Stomach (tissue), 9 donors: ENCODE measurements around the gene PRKCD. TPM values are rescaled to one million over a fixed set of nuclear protein-coding genes. Genes with fewer than 3 reads are reported as not detected.

Source experiments
- DNase-seq, 2 donors: peaks; one replicate each; pipeline versions ENCODE4 v3.0.0 to v3.0.0-alpha.2; 2013 to 2019
- H3K27ac ChIP-seq, 5 donors: fragments of 200-600 bp in 4 of 5; sonication (generic) in 4 of 5; one replicate each; pipeline ENCODE4 v1.5.1; 2013 to 2019; ENCODE audit warnings: mild to moderate bottlenecking in 1 of 5, moderate library complexity in 1 of 5
- H3K27me3 ChIP-seq, 3 donors: fragments of 200-600 bp; sonication (generic); one replicate each; pipeline ENCODE4 v1.5.1; 2017 to 2019; ENCODE audit warnings: mixed run types in 1 of 3
- H3K36me3 ChIP-seq, 4 donors: fragments of 200-600 bp; sonication (generic); 1 replicate in 3 of 4; 2 replicates in 1 of 4; pipeline ENCODE4 v1.5.1; 2016 to 2019
- H3K4me1 ChIP-seq, 4 donors: fragments of 200-600 bp; sonication (generic); one replicate each; pipeline ENCODE4 v1.5.1; 2016 to 2019
- H3K4me3 ChIP-seq, 4 donors: fragments of 200-600 bp; sonication (generic) in 3 of 4; one replicate each; pipeline ENCODE4 v1.5.1; 2016 to 2019; ENCODE audit warnings: mild to moderate bottlenecking in 1 of 4
- H3K9me3 ChIP-seq, 4 donors: fragments of 200-600 bp; sonication (generic); one replicate each; pipeline ENCODE4 v1.5.1; 2016 to 2019
- EP300 ChIP-seq: sonication (generic); formaldehyde crosslinking; IDR thresholded peaks from one replicate; pipeline ENCODE4 v1.6.1; 2017; ENCODE audit warnings: antibody characterized with exemption
- POLR2A ChIP-seq, 4 donors: fragments of 450-650 bp; IDR thresholded peaks; one replicate each; pipeline ENCODE4 v1.6.1; 2016; ENCODE audit warnings: antibody characterized with exemption in 4 of 4, control low read depth in 2 of 4, mild to moderate bottlenecking in 1 of 4, moderate library complexity in 1 of 4
- POLR2AphosphoS5 ChIP-seq, 3 donors: sonication (generic); formaldehyde crosslinking; IDR thresholded peaks; one replicate each; pipeline ENCODE4 v1.6.1; 2016; ENCODE audit warnings: antibody characterized with exemption in 3 of 3
- WGBS, 5 donors: extraction: QIAGEN DNeasy Blood & Tissue Kit in 3 of 5; methylation state at CpG; one replicate each; pipeline versions ENCODE4 v1.1.5 to v1.1.7; 2013 to 2018; 5-methylcytosine and 5-hydroxymethylcytosine counted together
- intact Hi-C: fragments of 100-400 bp; cut with DNase I; formaldehyde crosslinking; loops from one replicate; pipeline ENCODE4 v1.15.1; 2023; ENCODE audit warnings: low total_unique reads
- polyA plus RNA-seq, 3 donors: library from polyadenylated mRNA; stranded (reverse); fragments of 200-250 nt; gene quantifications; one replicate each; pipeline ENCODE4 v1.2.3, GENCODE V29; 2013
- total RNA-seq, 5 donors: library from RNA; depleted of rRNA; stranded (reverse); fragments of >200 nt; gene quantifications; one replicate each; pipeline versions ENCODE4 v1.1.0 to v1.2.3, GENCODE V29; 2014 to 2016
- TF ChIP-seq, protein P1 (sequence below), 7 experiments: fragments of 450-650 bp in 4 of 7; fragments of 200-600 bp in 3 of 7; sonication (generic) in 3 of 7; IDR thresholded peaks; one replicate each; pipeline ENCODE4 v1.5.1; 2016 to 2019; ENCODE audit warnings: antibody characterized with exemption in 7 of 7, control low read depth in 2 of 7, mild to moderate bottlenecking in 1 of 7
- donor health status: healthy with polysubstance abuse.
- donor health status: Bipolar disorder and iron deficiency.
- donor health status: healthy.

The PRKCD gene
- total and polyA plus RNA-seq, 8 donors, result 15.6 to 117 (median 37.2) TPM

DNA sequence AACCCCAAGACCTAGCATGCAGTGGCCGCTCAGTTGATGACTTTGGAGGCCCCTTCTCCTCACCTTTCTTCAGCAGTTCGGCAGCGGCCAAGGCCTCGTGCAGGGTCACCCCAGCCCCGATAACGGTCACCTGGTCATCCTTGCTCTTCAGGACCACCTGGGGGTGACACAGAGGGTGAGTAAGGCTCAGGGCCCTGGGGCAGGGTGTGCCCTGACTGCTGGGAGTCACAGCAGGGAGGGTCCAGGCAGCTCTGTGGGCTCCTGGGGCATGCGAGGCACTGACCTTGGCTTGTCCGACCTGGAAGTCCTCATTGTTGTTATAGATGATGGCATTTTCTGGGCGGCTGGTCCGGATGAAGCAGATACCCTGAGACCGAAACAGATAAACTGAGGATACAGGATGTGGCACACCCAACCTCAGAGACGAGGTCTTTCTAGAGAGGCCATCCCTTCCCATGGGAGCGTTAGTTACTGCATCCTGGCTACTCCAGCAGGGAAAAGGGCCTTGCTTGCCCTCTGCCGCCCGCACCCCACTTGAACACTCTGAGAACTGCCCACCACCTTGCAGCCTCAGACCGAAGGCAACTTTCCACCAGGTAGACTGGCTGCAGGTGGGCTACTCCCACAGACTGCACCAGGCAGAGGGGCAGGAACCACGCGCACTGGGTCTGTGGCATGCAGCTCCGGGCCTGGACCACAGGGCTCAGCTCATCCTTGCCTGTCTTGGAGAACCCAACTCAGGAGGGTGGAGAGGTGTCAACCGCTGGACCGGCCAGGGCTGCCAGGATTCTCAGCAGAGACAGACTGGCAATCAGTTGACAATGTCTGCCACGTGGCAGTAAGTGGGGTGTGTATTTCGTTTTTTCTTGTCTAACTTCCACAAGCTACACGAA, 67.2 kb downstream of the PRKCD start:
- Histone ChIP-seq H3K4me1 (no peaks in the 10 kb centered on the region), H3K36me3 (peaks cover 96 to 100% (median 100%) of the 10 kb centered on the region in 4 donors), H3K4me3 (no peak overlapping the region), H3K27ac (no peak overlapping the region), H3K27me3 (no peaks in the 10 kb centered on the region), H3K9me3 (no peaks in the 10 kb centered on the region)
- WGBS, 5 donors, result 88 to 90% (median 89%) methylated on average over 22 to 24 of the region's 24 CpGs
- TF ChIP-seq EP300 (no peak), POLR2A (IDR thresholded peaks at IDR 0.05) (no peak), POLR2AphosphoS5 (IDR thresholded peaks at IDR 0.05) (no peak)
- TF ChIP-seq, protein P1, sequence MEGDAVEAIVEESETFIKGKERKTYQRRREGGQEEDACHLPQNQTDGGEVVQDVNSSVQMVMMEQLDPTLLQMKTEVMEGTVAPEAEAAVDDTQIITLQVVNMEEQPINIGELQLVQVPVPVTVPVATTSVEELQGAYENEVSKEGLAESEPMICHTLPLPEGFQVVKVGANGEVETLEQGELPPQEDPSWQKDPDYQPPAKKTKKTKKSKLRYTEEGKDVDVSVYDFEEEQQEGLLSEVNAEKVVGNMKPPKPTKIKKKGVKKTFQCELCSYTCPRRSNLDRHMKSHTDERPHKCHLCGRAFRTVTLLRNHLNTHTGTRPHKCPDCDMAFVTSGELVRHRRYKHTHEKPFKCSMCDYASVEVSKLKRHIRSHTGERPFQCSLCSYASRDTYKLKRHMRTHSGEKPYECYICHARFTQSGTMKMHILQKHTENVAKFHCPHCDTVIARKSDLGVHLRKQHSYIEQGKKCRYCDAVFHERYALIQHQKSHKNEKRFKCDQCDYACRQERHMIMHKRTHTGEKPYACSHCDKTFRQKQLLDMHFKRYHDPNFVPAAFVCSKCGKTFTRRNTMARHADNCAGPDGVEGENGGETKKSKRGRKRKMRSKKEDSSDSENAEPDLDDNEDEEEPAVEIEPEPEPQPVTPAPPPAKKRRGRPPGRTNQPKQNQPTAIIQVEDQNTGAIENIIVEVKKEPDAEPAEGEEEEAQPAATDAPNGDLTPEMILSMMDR (IDR thresholded peaks at IDR 0.05), result no peak
- intact Hi-C loops, result no loop called here
- no peak for DNase-seq

DNA sequence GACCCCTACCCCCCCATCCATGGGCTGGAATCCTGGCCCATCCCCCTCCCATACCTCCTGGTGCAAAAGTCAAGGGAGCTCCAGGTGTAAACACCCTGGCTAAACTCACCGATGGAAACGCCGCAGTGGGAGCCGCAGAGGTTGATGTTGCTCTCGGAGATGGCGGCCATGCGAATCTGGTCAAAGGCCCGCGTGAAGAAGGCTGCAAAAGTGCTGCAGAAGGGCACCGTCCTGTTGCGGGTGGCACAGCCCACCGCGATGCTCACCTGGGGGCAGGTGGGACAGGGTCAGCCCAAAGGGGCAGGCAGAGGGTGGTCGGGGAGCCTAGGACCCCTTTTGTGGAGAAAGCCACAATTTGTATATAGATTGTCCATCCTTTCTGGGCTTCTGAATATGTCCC, 68.2 kb downstream of the PRKCD start:
- peaks cover 97 to 100% (median 100%) of the 10 kb centered on the region in 4 donors for H3K36me3 ChIP-seq
- H3K9me3 ChIP-seq, result no peaks in the 10 kb centered on the region
- no peak for TF ChIP-seq POLR2AphosphoS5 (IDR thresholded peaks at IDR 0.05)
- no peak for TF ChIP-seq EP300
- TF ChIP-seq, protein P1 (IDR thresholded peaks at IDR 0.05), result no peak
- no peak for TF ChIP-seq POLR2A (IDR thresholded peaks at IDR 0.05)
- H3K27me3 ChIP-seq, result no peaks in the 10 kb centered on the region
- DNase-seq, result no peak
- H3K4me1 ChIP-seq, result no peaks in the 10 kb centered on the region
- H3K4me3 ChIP-seq, result no peak overlapping the region
- no peak overlapping the region for H3K27ac ChIP-seq
- 95 to 99% (median 97%) methylated on average over 14 of the region's 14 CpGs for WGBS, 5 donors
- intact Hi-C loops, result no loop called here

DNA sequence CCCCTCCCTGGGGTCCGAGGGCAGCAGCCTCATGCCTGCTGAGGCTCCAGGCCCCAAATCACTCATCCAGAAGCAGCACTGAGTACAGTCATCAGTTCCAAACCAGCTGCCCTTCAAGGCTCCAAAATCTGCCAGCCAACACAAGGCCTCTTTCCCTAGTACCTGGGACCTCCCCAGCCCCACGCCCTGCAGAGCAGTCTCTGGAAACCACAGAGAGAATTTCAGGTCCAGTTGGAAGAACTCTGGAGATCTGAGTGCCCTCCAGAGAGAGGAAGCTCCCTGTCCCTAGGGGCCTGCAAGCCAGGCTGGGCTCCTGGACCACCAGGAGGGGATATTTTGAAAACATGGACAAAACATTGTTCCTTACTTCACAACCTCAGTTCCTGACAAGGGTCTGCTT, 68.6 kb downstream of the PRKCD start:
- 96 to 100% (median 98%) methylated on average over 1 to 2 of the region's 2 CpGs for WGBS, 5 donors
- intact Hi-C loops, result no loop called here

DNA sequence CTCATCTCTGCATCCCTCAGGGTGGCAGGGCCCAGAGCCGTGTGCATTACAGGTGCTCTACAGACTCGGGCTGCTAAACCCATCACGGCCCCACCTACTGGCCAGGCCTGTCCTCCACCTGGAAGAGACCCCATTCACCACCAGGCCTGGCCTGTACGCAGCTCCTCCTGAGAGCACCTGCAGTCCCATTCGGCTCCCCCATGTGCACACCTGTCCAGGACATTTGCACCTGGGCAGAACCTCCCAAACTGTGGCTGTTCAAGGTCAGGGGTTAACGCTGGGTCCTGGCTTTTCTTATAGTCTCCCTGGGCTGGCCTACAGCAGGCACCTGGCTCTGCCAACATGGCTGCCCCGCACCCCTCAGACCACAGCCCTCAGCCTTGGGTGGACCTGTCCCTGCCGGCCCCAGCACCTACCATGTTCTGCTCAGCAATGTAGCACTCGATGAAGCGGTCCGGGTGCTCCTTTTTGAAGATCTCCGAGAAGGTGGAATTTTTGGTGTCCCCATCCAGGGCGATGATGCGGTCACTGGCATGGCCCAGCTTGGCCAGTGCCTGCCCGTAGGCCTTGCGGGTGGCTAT, 69.1 kb downstream of the PRKCD start:
- DNase-seq, result no peak
- Histone ChIP-seq H3K36me3 (peaks cover 97 to 100% (median 100%) of the 10 kb centered on the region in 4 donors), H3K27ac (no peak overlapping the region), H3K9me3 (no peaks in the 10 kb centered on the region), H3K27me3 (no peaks in the 10 kb centered on the region), H3K4me3 (no peak overlapping the region), H3K4me1 (no peaks in the 10 kb centered on the region)
- no peak for TF ChIP-seq POLR2A (IDR thresholded peaks at IDR 0.05)
- no peak for TF ChIP-seq EP300
- no peak for TF ChIP-seq POLR2AphosphoS5 (IDR thresholded peaks at IDR 0.05)
- TF ChIP-seq, protein P1 (IDR thresholded peaks at IDR 0.05), result no peak
- intact Hi-C loops, result no loop called here
- 83 to 92% (median 90%) methylated on average over 15 to 16 of the region's 16 CpGs for WGBS, 5 donors

More for the DNA sequence above, 68.6 kb downstream of the PRKCD start:
- no peak for DNase-seq
- Histone ChIP-seq H3K27me3 (no peaks in the 10 kb centered on the region), H3K27ac (no peak overlapping the region), H3K9me3 (no peaks in the 10 kb centered on the region), H3K4me3 (no peak overlapping the region), H3K36me3 (peaks cover 97 to 100% (median 100%) of the 10 kb centered on the region in 4 donors), H3K4me1 (no peaks in the 10 kb centered on the region)
- TF ChIP-seq EP300, result no peak
- TF ChIP-seq, protein P1 (IDR thresholded peaks at IDR 0.05), result no peak
- no peak for TF ChIP-seq POLR2A (IDR thresholded peaks at IDR 0.05)
- no peak for TF ChIP-seq POLR2AphosphoS5 (IDR thresholded peaks at IDR 0.05)
